ENCODE measurements around the gene CACNG6. TPM values are rescaled to one million over a fixed set of nuclear protein-coding genes. Genes with fewer than 3 reads are reported as not detected.

Gene CACNG6
- total RNA-seq, 3 donors from 2014 or later, result not detected

- Histone ChIP-seq H3K36me3 (no peaks in the 10 kb centered on the region), H3K4me3 (no peak overlapping the region), H3K9me3 (no peaks in the 10 kb centered on the region), H3K4me1 (no peaks in the 10 kb centered on the region), H3K27me3 (peaks cover 0 to 73% of the 10 kb centered on the region in 2 donors), H3K27ac (no peak overlapping the region)
- TF ChIP-seq CTCF (IDR thresholded peaks at IDR 0.05) (no peak), POLR2AphosphoS5 (IDR thresholded peaks at IDR 0.05) (no peak), POLR2A (IDR thresholded peaks at IDR 0.05) (no peak)
- intact Hi-C loops (cut with DNase I; ENCODE audit: low total_unique reads), result loop anchor here (1.0 kb wide), 1 partner anchor 10 kb away; no protein-coding TSS in a partner anchor
- no peak for DNase-seq (ENCODE audit: low spot score in 2 of 2)
Observed at GRCh38 chr19:53999694-54000093, 8.3 kb downstream of the CACNG6 start.

- intact Hi-C loops (cut with DNase I; ENCODE audit: low total_unique reads), result no loop called here
- no peaks in the 10 kb centered on the region for H3K9me3 ChIP-seq
- TF ChIP-seq POLR2AphosphoS5 (IDR thresholded peaks at IDR 0.05), result no peak
- no peak for TF ChIP-seq CTCF (IDR thresholded peaks at IDR 0.05)
- TF ChIP-seq POLR2A (IDR thresholded peaks at IDR 0.05), result no peak
Observed at GRCh38 chr19:54001496-54001895, 10.1 kb downstream of the CACNG6 start.

GRCh38 chr19:54002495-54003315 lies 11.3 kb downstream of the CACNG6 start:
- Histone ChIP-seq H3K27ac (no peak overlapping the region), H3K9me3 (no peaks in the 10 kb centered on the region), H3K4me3 (no peak overlapping the region), H3K4me1 (no peaks in the 10 kb centered on the region), H3K36me3 (no peaks in the 10 kb centered on the region), H3K27me3 (peaks cover 0 to 54% of the 10 kb centered on the region in 2 donors)
- intact Hi-C loops (cut with DNase I; ENCODE audit: low total_unique reads), result no loop called here
- no peak for DNase-seq (ENCODE audit: low spot score in 2 of 2)
- TF ChIP-seq POLR2AphosphoS5 (IDR thresholded peaks at IDR 0.05) (no peak), CTCF (IDR thresholded peaks at IDR 0.05) (no peak), POLR2A (IDR thresholded peaks at IDR 0.05) (no peak)

More at GRCh38 chr19:54001496-54001895, 10.1 kb downstream of the CACNG6 start:
- Histone ChIP-seq H3K27ac (no peak overlapping the region), H3K27me3 (peaks cover 0 to 57% of the 10 kb centered on the region in 2 donors), H3K36me3 (no peaks in the 10 kb centered on the region), H3K4me3 (no peak overlapping the region), H3K4me1 (no peaks in the 10 kb centered on the region)
- no peak for DNase-seq (ENCODE audit: low spot score in 2 of 2)

- H3K9me3 ChIP-seq, result no peaks in the 10 kb centered on the region
- peaks cover 0 to 33% of the 10 kb centered on the region in 2 donors for H3K27me3 ChIP-seq
- H3K36me3 ChIP-seq, result no peaks in the 10 kb centered on the region
- H3K27ac ChIP-seq, result no peak overlapping the region
- H3K4me1 ChIP-seq, result no peaks in the 10 kb centered on the region
- no peak for DNase-seq (ENCODE audit: low spot score in 2 of 2)
- intact Hi-C loops (cut with DNase I; ENCODE audit: low total_unique reads), result no loop called here
- TF ChIP-seq POLR2A (IDR thresholded peaks at IDR 0.05) (no peak), CTCF (IDR thresholded peaks at IDR 0.05) (no peak), POLR2AphosphoS5 (IDR thresholded peaks at IDR 0.05) (no peak)
- H3K4me3 ChIP-seq, result no peak overlapping the region
Observed at GRCh38 chr19:54009440-54009839, 18.0 kb downstream of the CACNG6 start.

- Histone ChIP-seq H3K4me1 (no peaks in the 10 kb centered on the region), H3K9me3 (no peaks in the 10 kb centered on the region), H3K27me3 (peaks cover 0 to 36% of the 10 kb centered on the region in 2 donors), H3K27ac (no peak overlapping the region), H3K36me3 (no peaks in the 10 kb centered on the region), H3K4me3 (no peak overlapping the region)
- intact Hi-C loops (cut with DNase I; ENCODE audit: low total_unique reads), result no loop called here
- no peak for TF ChIP-seq POLR2A (IDR thresholded peaks at IDR 0.05)
- no peak for TF ChIP-seq CTCF (IDR thresholded peaks at IDR 0.05)
- TF ChIP-seq POLR2AphosphoS5 (IDR thresholded peaks at IDR 0.05), result no peak
- DNase-seq (ENCODE audit: low spot score in 2 of 2), result no peak
Observed at GRCh38 chr19:54010474-54010873, 19.0 kb downstream of the CACNG6 start.

All from breast epithelium (tissue), 4 donors.